GM12874 (cell line): ENCODE measurements around the gene IDH3A.

Experiments
- CTCF ChIP-seq: IDR thresholded peaks from 2 replicates; pipeline ENCODE4 v1.5.1; 2011; ENCODE audit warnings: low read depth, mild to moderate bottlenecking, control low read depth, low read length, moderate library complexity; ENCODE audit not compliant: insufficient read depth

IDH3A gene

DNA sequence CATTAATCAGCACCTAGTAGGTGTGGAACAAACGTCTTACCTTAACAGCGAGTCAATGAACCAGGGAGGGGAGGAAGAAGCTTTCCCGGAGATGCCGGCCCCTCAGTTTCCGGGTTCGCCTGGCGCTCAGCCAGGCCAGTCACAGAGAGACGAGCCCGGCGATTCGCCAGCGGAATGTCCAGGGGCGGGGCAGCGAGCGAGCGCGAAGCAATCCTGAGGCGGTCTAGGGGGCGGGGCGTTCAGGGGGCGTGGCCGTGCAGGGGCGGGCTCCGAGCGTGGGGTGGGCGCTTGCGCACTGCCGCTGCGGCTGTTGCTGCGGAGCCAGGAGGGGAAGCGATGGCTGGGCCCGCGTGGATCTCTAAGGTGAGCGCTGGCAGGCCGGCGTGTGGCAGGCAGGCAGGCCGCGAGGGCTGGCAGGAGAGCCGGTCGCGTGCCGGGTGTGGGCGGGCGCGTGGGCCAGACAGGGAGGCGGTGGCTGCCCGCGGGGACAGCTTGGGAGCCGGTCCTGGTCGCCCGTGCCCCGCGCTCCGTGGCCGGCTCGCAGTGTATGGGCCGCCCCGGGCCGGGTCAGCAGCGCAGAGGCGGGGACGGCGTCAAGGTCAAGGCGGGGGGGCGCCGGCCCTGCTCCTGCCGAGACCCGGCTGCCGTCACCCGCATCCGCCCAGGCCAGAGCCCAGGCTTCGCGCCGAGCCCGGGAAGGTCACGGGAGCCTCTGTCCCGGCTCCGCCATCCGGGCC, at the start of gene IDH3A:
Gene IDH3A (plus strand): TSS at position 295 of the 737 bp plus-strand sequence. CDS start 42 bp downstream, at position 337.
- no peak for TF ChIP-seq CTCF

DNA sequence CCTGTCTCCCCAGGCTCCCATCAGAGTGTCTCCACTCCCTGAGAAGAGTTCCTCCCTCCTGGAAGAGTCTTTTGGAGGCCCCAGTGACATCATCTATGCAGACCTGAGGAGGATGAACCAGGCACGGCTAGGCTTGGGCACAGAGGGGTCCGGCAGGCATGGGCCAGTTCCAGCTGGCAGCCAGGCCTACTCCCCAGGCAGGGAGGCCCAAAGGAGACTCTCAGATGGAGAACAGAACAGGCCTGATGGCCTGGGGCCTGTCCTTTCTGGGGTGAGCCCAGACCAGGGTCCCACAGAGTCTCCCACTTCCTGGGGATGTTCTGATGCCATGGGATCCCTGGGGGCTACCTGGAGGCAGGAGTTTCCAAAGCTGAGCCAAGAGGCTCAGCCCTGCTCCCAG, 48.3 kb upstream of the IDH3A start:
- TF ChIP-seq CTCF: no peak

DNA sequence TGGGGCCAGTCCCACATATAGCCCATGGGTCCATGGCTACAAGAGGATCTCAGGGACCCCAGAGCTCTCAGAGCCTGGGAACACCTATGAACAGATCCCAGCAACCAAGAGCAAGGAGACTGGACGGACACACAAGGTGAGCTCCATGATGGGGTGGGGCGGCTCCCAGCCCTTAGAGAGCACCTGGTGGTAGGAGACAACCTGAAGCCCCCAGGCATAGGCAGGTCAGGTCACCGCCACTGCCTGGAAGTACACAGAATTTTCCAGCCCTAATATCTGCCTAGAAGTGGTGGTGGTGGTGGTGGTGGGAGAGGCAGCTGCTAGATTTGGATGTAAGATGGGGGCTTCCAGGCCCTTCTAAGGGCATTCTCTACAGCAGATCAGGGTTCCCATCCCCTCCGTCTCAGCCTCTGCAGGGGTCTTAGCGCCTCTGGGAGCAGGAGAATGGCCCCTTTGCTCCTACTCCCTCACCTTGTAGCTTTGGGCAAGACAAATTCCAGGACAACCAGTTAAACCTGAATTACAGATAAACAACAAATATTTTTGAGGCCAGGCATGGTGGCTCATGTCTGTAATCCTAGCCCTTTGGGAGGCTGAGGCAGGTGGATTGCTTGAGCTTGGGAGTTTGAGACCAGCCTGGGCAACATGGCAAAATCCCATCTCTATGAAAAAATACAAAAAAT, 47.6 kb upstream of the IDH3A start:
- TF ChIP-seq CTCF: no peak

- TF ChIP-seq CTCF: no peak
Observed at GRCh38 chr15:78102211-78102610, 47.0 kb upstream of the IDH3A start.

GRCh38 chr15:78102741-78103140, 46.4 kb upstream of the IDH3A start:
- no peak for TF ChIP-seq CTCF

- TF ChIP-seq CTCF: no peak
Observed at GRCh38 chr15:78103406-78104118, 45.6 kb upstream of the IDH3A start.

DNA sequence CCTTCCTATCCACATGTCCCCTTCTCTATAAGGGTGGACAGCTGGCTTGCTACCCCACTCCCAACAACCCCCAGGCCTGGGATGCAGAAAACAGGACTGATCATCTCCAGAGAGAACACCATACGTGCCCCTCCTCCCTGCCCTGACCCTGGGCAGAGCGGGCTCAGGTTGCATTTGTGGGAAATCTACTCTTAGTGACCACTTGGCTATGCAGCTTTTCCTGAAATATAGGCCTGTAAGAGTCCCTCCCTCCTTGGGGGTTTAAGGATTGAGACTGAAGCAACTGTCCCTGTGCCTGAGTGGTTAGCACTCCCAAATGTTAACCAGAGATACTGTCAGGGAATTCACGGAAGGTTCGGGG, 45.1 kb upstream of the IDH3A start:
- no peak for TF ChIP-seq CTCF
